Tibial artery (tissue), 4 donors: ENCODE results near the gene PTPRN2.

Experiments used
- DNase-seq, 2 donors: peaks; one replicate each; pipeline ENCODE4 v3.0.0-alpha.2; 2019
- H3K27ac ChIP-seq, 2 donors: fragments of 200-600 bp; sonication (generic) in 1 of 2; 1 replicate in 1 of 2; 2 replicates in 1 of 2; pipeline ENCODE4 v1.5.1; 2018 to 2019; ENCODE audit warnings: mild to moderate bottlenecking in 1 of 2
- H3K27me3 ChIP-seq, 2 donors: fragments of 200-600 bp; sonication (generic) in 1 of 2; one replicate each; pipeline versions ENCODE4 v1.5.1 to v1.6.0; 2016 to 2019
- H3K36me3 ChIP-seq, 3 donors: fragments of 200-600 bp; sonication (generic) in 2 of 3; one replicate each; pipeline ENCODE4 v1.5.1; 2016 to 2019; ENCODE audit warnings: mild to moderate bottlenecking in 2 of 3
- H3K4me1 ChIP-seq, 4 donors: fragments of 200-600 bp; sonication (generic) in 2 of 4; 1 replicate in 3 of 4; 2 replicates in 1 of 4; pipeline ENCODE4 v1.5.1; 2016 to 2019
- H3K4me3 ChIP-seq, 2 donors: fragments of 200-600 bp; sonication (generic) in 1 of 2; 1 replicate in 1 of 2; 2 replicates in 1 of 2; pipeline ENCODE4 v1.5.1; 2018 to 2019; ENCODE audit warnings: mild to moderate bottlenecking in 2 of 2
- H3K9me3 ChIP-seq, 3 donors: fragments of 200-600 bp; sonication (generic) in 1 of 3; one replicate each; pipeline ENCODE4 v1.5.1; 2016 to 2019
- CTCF ChIP-seq, 2 experiments: fragments of 200-600 bp in 1 of 2; fragments of 450-650 bp in 1 of 2; IDR thresholded peaks; one replicate each; pipeline ENCODE4 v1.5.1; 2017 to 2019; ENCODE audit warnings: antibody characterized with exemption in 2 of 2, mild to moderate bottlenecking in 1 of 2, moderate library complexity in 1 of 2
- intact Hi-C: fragments of 100-400 bp; cut with DNase I; formaldehyde crosslinking; loops from one replicate; pipeline ENCODE4 v1.15.0; 2023; ENCODE audit warnings: low total_unique reads

Gene PTPRN2

GRCh38 chr7:158052381-158053060 lies 535.1 kb downstream of the PTPRN2 start:
- Histone ChIP-seq H3K27me3 (no peaks in the 10 kb centered on the region), H3K9me3 (no peaks in the 10 kb centered on the region), H3K4me3 (no peak overlapping the region), H3K36me3 (no peaks in the 10 kb centered on the region), H3K27ac (no peak overlapping the region), H3K4me1 (no peaks in the 10 kb centered on the region)
- TF ChIP-seq CTCF (IDR thresholded peaks at IDR 0.05), result no peak
- intact Hi-C loops, result no loop called here
- peak; percentile 8 to 39 for DNase-seq

GRCh38 chr7:158051776-158052175 lies 535.8 kb downstream of the PTPRN2 start:
- no peaks in the 10 kb centered on the region for H3K9me3 ChIP-seq
- no peaks in the 10 kb centered on the region for H3K36me3 ChIP-seq
- DNase-seq, result peak in 1 of 2 donors; percentile 15
- H3K27ac ChIP-seq, result no peak overlapping the region
- H3K27me3 ChIP-seq, result no peaks in the 10 kb centered on the region
- intact Hi-C loops, result no loop called here
- no peak overlapping the region for H3K4me3 ChIP-seq
- H3K4me1 ChIP-seq, result no peaks in the 10 kb centered on the region
- no peak for TF ChIP-seq CTCF (IDR thresholded peaks at IDR 0.05)

GRCh38 chr7:158050978-158051651 lies 536.5 kb downstream of the PTPRN2 start:
- no peak overlapping the region for H3K4me3 ChIP-seq
- H3K4me1 ChIP-seq, result no peaks in the 10 kb centered on the region
- H3K27ac ChIP-seq, result no peak overlapping the region
- TF ChIP-seq CTCF (IDR thresholded peaks at IDR 0.05), result no peak
- intact Hi-C loops, result no loop called here
- no peaks in the 10 kb centered on the region for H3K9me3 ChIP-seq
- H3K36me3 ChIP-seq, result no peaks in the 10 kb centered on the region
- DNase-seq, result peak; percentile 3 to 45
- peaks cover 0 to 1% of the 10 kb centered on the region in 2 donors for H3K27me3 ChIP-seq

GRCh38 chr7:158050441-158050977 lies 537.1 kb downstream of the PTPRN2 start:
- peak in 1 of 2 donors; percentile 23 for DNase-seq
- no peaks in the 10 kb centered on the region for H3K4me1 ChIP-seq
- no peak overlapping the region for H3K4me3 ChIP-seq
- H3K27ac ChIP-seq, result no peak overlapping the region
- no peaks in the 10 kb centered on the region for H3K9me3 ChIP-seq
- H3K27me3 ChIP-seq, result peaks cover 0 to 3% of the 10 kb centered on the region in 2 donors
- H3K36me3 ChIP-seq, result no peaks in the 10 kb centered on the region
- intact Hi-C loops, result no loop called here
- no peak for TF ChIP-seq CTCF (IDR thresholded peaks at IDR 0.05)

GRCh38 chr7:158049271-158049670 lies 538.4 kb downstream of the PTPRN2 start:
- no peak for TF ChIP-seq CTCF (IDR thresholded peaks at IDR 0.05)
- Histone ChIP-seq H3K4me1 (no peaks in the 10 kb centered on the region), H3K27ac (no peak overlapping the region), H3K4me3 (no peak overlapping the region), H3K9me3 (no peaks in the 10 kb centered on the region), H3K36me3 (no peaks in the 10 kb centered on the region), H3K27me3 (peaks cover 0 to 3% of the 10 kb centered on the region in 2 donors)
- intact Hi-C loops, result no loop called here
- DNase-seq, result peak in 1 of 2 donors; percentile 20
